Liver (tissue), 3 donors: Measurements from ENCODE around the gene FAM217A.

Experiments used
- EGR1 ChIP-seq, 2 donors: IDR thresholded peaks; 2 replicates each; pipeline ENCODE4 v1.6.1; 2016 to 2018; ENCODE audit warnings: antibody characterized with exemption in 2 of 2, low read depth in 2 of 2
- GABPA ChIP-seq, 2 donors: IDR thresholded peaks in 1 of 2; conservative IDR thresholded peaks in 1 of 2; 2 replicates each; pipeline ENCODE4 v1.6.1; 2016; ENCODE audit warnings: antibody characterized with exemption in 2 of 2, mild to moderate bottlenecking in 1 of 2, moderate library complexity in 1 of 2
- HNF4A ChIP-seq, 2 donors: conservative IDR thresholded peaks; 2 replicates each; pipeline ENCODE4 v1.6.1; 2016; ENCODE audit warnings: antibody characterized with exemption in 2 of 2, mild to moderate bottlenecking in 2 of 2
- HNF4G ChIP-seq: IDR thresholded peaks from 2 replicates; pipeline ENCODE4 v1.6.1; 2016; ENCODE audit warnings: antibody characterized with exemption
- RAD21 ChIP-seq, 2 donors: IDR thresholded peaks; 2 replicates each; pipeline ENCODE4 v1.6.1; 2016; ENCODE audit warnings: antibody characterized with exemption in 2 of 2, mild to moderate bottlenecking in 2 of 2
- RXRA ChIP-seq, 2 donors: IDR thresholded peaks; 2 replicates each; pipeline ENCODE4 v1.6.1; 2017 to 2018; ENCODE audit warnings: antibody characterized with exemption in 2 of 2, mild to moderate bottlenecking in 1 of 2
- SP1 ChIP-seq: IDR thresholded peaks from 2 replicates; pipeline ENCODE4 v1.6.1; 2018; ENCODE audit warnings: antibody characterized with exemption, mild to moderate bottlenecking
- TAF1 ChIP-seq: conservative IDR thresholded peaks from 2 replicates; pipeline ENCODE4 v1.6.1; 2016; ENCODE audit warnings: antibody characterized with exemption, mild to moderate bottlenecking
- YY1 ChIP-seq: IDR thresholded peaks from 2 replicates; pipeline ENCODE4 v1.6.1; 2016; ENCODE audit warnings: antibody characterized with exemption, mild to moderate bottlenecking
- TF ChIP-seq, protein P1 (sequence below): fragments of 150-350 bp; IDR thresholded peaks from 2 replicates; pipeline ENCODE4 v1.5.1; 2017; ENCODE audit warnings: improper control_type of control experiment, low read depth, low read length; ENCODE audit not compliant: missing input control
- TF ChIP-seq, protein P2 (sequence below): IDR thresholded peaks from 2 replicates; pipeline ENCODE4 v1.6.1; 2016; ENCODE audit warnings: antibody characterized with exemption, mild to moderate bottlenecking
- TF ChIP-seq, protein P3 (sequence below): IDR thresholded peaks from 2 replicates; pipeline ENCODE4 v1.6.1; 2016; ENCODE audit warnings: antibody characterized with exemption
- TF ChIP-seq, protein P4 (sequence below): IDR thresholded peaks from 2 replicates; pipeline ENCODE4 v1.6.1; 2016; ENCODE audit warnings: antibody characterized with exemption
- TF ChIP-seq, protein P5 (sequence below): IDR thresholded peaks from 2 replicates; pipeline ENCODE4 v1.6.1; 2016; ENCODE audit warnings: antibody characterized with exemption
- donor health status: healthy.
- donor health status: healthy.

DNA sequence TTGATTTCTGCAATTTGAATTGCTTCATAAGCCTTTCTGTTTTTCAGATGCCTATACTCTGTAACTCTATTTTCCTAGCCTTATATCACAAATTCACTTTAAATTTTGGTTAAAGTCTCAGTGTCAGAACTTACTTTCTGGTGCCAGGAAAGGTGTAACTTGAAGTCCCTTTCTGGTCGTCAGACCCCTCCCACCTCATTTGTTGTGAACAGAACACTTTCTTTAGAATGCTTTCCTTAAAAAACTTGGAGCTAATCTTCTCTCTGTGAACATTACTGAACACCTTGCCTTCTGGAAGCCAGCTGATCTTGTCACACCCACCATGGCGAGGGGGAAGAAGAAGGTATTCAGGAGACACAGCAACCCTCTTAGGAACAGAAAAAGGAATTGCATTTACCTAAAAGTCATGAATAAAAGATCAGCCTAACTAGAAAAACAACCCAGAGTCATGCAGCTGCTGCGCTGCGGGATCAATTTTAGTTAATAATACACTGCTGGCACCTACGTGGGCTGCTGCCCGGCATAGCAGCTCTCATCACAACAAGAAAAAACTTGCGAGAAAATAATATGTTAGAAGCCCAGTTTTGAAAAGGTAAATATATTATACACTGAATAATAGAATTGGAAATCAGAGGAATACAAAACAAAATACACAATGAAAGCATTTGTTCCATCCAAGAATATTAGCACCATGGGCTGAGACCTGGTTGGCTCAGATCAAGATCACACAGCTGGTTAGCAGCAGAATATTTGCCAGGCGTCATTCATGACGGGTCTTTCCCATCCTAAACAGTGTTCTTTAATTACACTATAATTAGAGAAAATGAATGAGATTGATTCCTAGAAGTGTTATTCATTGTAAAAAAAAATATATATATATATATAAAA lies 5.8 kb upstream of the FAM217A start:
- TF ChIP-seq, protein P1, sequence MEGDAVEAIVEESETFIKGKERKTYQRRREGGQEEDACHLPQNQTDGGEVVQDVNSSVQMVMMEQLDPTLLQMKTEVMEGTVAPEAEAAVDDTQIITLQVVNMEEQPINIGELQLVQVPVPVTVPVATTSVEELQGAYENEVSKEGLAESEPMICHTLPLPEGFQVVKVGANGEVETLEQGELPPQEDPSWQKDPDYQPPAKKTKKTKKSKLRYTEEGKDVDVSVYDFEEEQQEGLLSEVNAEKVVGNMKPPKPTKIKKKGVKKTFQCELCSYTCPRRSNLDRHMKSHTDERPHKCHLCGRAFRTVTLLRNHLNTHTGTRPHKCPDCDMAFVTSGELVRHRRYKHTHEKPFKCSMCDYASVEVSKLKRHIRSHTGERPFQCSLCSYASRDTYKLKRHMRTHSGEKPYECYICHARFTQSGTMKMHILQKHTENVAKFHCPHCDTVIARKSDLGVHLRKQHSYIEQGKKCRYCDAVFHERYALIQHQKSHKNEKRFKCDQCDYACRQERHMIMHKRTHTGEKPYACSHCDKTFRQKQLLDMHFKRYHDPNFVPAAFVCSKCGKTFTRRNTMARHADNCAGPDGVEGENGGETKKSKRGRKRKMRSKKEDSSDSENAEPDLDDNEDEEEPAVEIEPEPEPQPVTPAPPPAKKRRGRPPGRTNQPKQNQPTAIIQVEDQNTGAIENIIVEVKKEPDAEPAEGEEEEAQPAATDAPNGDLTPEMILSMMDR, result no peak
- TF ChIP-seq, protein P2, sequence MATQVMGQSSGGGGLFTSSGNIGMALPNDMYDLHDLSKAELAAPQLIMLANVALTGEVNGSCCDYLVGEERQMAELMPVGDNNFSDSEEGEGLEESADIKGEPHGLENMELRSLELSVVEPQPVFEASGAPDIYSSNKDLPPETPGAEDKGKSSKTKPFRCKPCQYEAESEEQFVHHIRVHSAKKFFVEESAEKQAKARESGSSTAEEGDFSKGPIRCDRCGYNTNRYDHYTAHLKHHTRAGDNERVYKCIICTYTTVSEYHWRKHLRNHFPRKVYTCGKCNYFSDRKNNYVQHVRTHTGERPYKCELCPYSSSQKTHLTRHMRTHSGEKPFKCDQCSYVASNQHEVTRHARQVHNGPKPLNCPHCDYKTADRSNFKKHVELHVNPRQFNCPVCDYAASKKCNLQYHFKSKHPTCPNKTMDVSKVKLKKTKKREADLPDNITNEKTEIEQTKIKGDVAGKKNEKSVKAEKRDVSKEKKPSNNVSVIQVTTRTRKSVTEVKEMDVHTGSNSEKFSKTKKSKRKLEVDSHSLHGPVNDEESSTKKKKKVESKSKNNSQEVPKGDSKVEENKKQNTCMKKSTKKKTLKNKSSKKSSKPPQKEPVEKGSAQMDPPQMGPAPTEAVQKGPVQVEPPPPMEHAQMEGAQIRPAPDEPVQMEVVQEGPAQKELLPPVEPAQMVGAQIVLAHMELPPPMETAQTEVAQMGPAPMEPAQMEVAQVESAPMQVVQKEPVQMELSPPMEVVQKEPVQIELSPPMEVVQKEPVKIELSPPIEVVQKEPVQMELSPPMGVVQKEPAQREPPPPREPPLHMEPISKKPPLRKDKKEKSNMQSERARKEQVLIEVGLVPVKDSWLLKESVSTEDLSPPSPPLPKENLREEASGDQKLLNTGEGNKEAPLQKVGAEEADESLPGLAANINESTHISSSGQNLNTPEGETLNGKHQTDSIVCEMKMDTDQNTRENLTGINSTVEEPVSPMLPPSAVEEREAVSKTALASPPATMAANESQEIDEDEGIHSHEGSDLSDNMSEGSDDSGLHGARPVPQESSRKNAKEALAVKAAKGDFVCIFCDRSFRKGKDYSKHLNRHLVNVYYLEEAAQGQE, result no peak
- TF ChIP-seq, protein P3, sequence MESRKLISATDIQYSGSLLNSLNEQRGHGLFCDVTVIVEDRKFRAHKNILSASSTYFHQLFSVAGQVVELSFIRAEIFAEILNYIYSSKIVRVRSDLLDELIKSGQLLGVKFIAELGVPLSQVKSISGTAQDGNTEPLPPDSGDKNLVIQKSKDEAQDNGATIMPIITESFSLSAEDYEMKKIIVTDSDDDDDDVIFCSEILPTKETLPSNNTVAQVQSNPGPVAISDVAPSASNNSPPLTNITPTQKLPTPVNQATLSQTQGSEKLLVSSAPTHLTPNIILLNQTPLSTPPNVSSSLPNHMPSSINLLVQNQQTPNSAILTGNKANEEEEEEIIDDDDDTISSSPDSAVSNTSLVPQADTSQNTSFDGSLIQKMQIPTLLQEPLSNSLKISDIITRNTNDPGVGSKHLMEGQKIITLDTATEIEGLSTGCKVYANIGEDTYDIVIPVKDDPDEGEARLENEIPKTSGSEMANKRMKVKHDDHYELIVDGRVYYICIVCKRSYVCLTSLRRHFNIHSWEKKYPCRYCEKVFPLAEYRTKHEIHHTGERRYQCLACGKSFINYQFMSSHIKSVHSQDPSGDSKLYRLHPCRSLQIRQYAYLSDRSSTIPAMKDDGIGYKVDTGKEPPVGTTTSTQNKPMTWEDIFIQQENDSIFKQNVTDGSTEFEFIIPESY, result no peak
- TF ChIP-seq EGR1 (IDR thresholded peaks at IDR 0.05; ENCODE audit: low read depth in 2 of 2) (no peak), SP1 (no peak), YY1 (peak; percentile 30), TAF1 (no peak), HNF4A (conservative IDR thresholded peaks at IDR 0.05) (no peak), GABPA (IDR thresholded peaks at IDR 0.05 in 1 of 2, conservative IDR thresholded peaks at IDR 0.05 in 1 of 2) (no peak), RAD21 (IDR thresholded peaks at IDR 0.05) (peak; percentile 8 to 10), HNF4G (no peak), RXRA (IDR thresholded peaks at IDR 0.05) (peak in 1 of 2 donors; percentile 6)
- TF ChIP-seq, protein P4, sequence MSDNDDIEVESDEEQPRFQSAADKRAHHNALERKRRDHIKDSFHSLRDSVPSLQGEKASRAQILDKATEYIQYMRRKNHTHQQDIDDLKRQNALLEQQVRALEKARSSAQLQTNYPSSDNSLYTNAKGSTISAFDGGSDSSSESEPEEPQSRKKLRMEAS, result no peak
- TF ChIP-seq, protein P5, sequence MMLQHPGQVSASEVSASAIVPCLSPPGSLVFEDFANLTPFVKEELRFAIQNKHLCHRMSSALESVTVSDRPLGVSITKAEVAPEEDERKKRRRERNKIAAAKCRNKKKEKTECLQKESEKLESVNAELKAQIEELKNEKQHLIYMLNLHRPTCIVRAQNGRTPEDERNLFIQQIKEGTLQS, result no peak
